COLO668 (cell line): ENCODE measurements around the gene CDC42.
"Not testable (repeated sequence)": the region's sequence is repeated elsewhere in the genome, so short reads cannot be mapped to it uniquely, and the experiment has no call there.

Source experiments
- DNase-seq: peaks from one replicate; lab custom pipeline; 2025; ENCODE audit not compliant: unreplicated experiment; lab: John Stamatoyannopoulos, UW

CDC42 gene

GRCh38 chr1:22071511-22071910 lies 19.0 kb downstream of the CDC42 start:
- DNase-seq, result no peak

GRCh38 chr1:22074803-22075202 lies 22.3 kb downstream of the CDC42 start:
- no peak for DNase-seq

GRCh38 chr1:22075718-22076117 lies 23.2 kb downstream of the CDC42 start:
- DNase-seq, result no peak

GRCh38 chr1:22076346-22076745 lies 23.8 kb downstream of the CDC42 start:
- DNase-seq, result no peak

- DNase-seq, result no peak
Observed at GRCh38 chr1:22077728-22078127, 25.2 kb downstream of the CDC42 start.

GRCh38 chr1:22078133-22078532 lies 25.6 kb downstream of the CDC42 start:
- DNase-seq, result no peak

- DNase-seq, result no peak
Observed at GRCh38 chr1:22080191-22080590, 27.7 kb downstream of the CDC42 start.

- no peak for DNase-seq
Observed at GRCh38 chr1:22088331-22088730, 35.8 kb downstream of the CDC42 start.

- no peak for DNase-seq
Observed at GRCh38 chr1:22089134-22089571, 36.6 kb downstream of the CDC42 start.

- DNase-seq, result no peak
Observed at GRCh38 chr1:22089787-22090186, 37.3 kb downstream of the CDC42 start.

- no peak for DNase-seq
Observed at GRCh38 chr1:22090867-22091266, 38.4 kb downstream of the CDC42 start.

- DNase-seq, result not testable (repeated sequence)
Observed at GRCh38 chr1:22092026-22092768, 39.7 kb downstream of the CDC42 start.

GRCh38 chr1:22093513-22093912 lies 41.0 kb downstream of the CDC42 start:
- DNase-seq, result no peak

GRCh38 chr1:22096036-22096435 lies 43.5 kb downstream of the CDC42 start:
- DNase-seq, result no peak

GRCh38 chr1:22096463-22096862 lies 44.0 kb downstream of the CDC42 start:
- DNase-seq, result no peak

GRCh38 chr1:22098752-22099151 lies 46.2 kb downstream of the CDC42 start:
- no peak for DNase-seq

- no peak for DNase-seq
Observed at GRCh38 chr1:22100168-22100567, 47.7 kb downstream of the CDC42 start.

GRCh38 chr1:22101199-22101598 lies 48.7 kb downstream of the CDC42 start:
- no peak for DNase-seq

GRCh38 chr1:22101995-22102394 lies 49.5 kb downstream of the CDC42 start:
- no peak for DNase-seq

GRCh38 chr1:22102746-22103145 lies 50.2 kb downstream of the CDC42 start:
- no peak for DNase-seq

- no peak for DNase-seq
Observed at GRCh38 chr1:22104094-22104493, 51.6 kb downstream of the CDC42 start.

- no peak for DNase-seq
Observed at GRCh38 chr1:22104865-22105437, 52.4 kb downstream of the CDC42 start.
